ENCODE data around the gene TES. TPM values are rescaled to one million over a fixed set of nuclear protein-coding genes. Genes with fewer than 3 reads are reported as not detected.

The TES gene
- total and polyA plus RNA-seq, 2 of the 13 experiments (the other 11 are each of a cell fraction or from before 2014, with no cell fraction given): 21.6 to 23.0 TPM

GRCh38 chr7:116200963-116201362 is 9.4 kb upstream of the TES start:
- intact Hi-C loops (cut with micrococcal nuclease; ENCODE audit: unreplicated experiment) (no loop called here), in situ Hi-C loops (cut with HindIII; ENCODE audit: extremely low pct_ligation_motif_present, low pct_unique_long_range_greater_than_20kb) (no loop called here)
- Histone ChIP-seq H3K27me3 (ENCODE audit: control insufficient read depth in 1 of 2, insufficient read depth in 2 of 2, low read length in 2 of 2) (no peaks in the 10 kb centered on the region), H3K4me2 (ENCODE audit: low read depth, low read length) (no peak overlapping the region), H3K4me1 (ENCODE audit: insufficient read depth, low read length) (no peaks in the 10 kb centered on the region), H3K79me2 (ENCODE audit: insufficient read depth, low read length) (no peaks in the 10 kb centered on the region), H3K4me3 (replicated peaks in 1 of 3; ENCODE audit: insufficient read depth in 1 of 3, low read depth in 2 of 3, low read length in 3 of 3) (no peak overlapping the region), H3K9ac (ENCODE audit: insufficient read depth, low read depth, low read length) (no peak overlapping the region), H3K36me3 (replicated peaks in 1 of 2; ENCODE audit: control insufficient read depth in 1 of 2, insufficient read depth in 2 of 2, low read length in 2 of 2) (no peaks in the 10 kb centered on the region), H3K9me3 (ENCODE audit: low read length) (no peaks in the 10 kb centered on the region), H4K20me1 (ENCODE audit: insufficient read depth, low read length) (no peaks in the 10 kb centered on the region), H2AFZ (ENCODE audit: low read length) (no peak overlapping the region), H3K27ac (ENCODE audit: extremely low read length, insufficient read depth, low read length) (no peak overlapping the region)
- TF ChIP-seq IKZF4 (CRISPR knock-in tag; IDR thresholded peaks at IDR 0.05; ENCODE audit: borderline replicate concordance, low read depth, not compliant biosample characterization): no peak
- TF ChIP-seq KDM5A (IDR thresholded peaks at IDR 0.05; ENCODE audit: borderline replicate concordance, low read length): no peak
- TF ChIP-seq POLR2A (IDR thresholded peaks at IDR 0.05; ENCODE audit: insufficient read depth in 1 of 2, low read depth in 2 of 2, low read length in 2 of 2): no peak
- no peak for TF ChIP-seq MXD3 (CRISPR knock-in tag; IDR thresholded peaks at IDR 0.05)
- no peak for TF ChIP-seq NR2F2 (IDR thresholded peaks at IDR 0.05; ENCODE audit: borderline replicate concordance, low read depth)
- TF ChIP-seq MYPOP (CRISPR knock-in tag; IDR thresholded peaks at IDR 0.05): no peak
- TF ChIP-seq MXD1 (CRISPR knock-in tag; IDR thresholded peaks at IDR 0.05): no peak
- no peak for TF ChIP-seq RBAK (CRISPR knock-in tag; IDR thresholded peaks at IDR 0.05)
- TF ChIP-seq FOXK1 (CRISPR knock-in tag; IDR thresholded peaks at IDR 0.05; ENCODE audit: borderline replicate concordance, low read depth): no peak
- TF ChIP-seq SOX6 (IDR thresholded peaks at IDR 0.05): no peak
- TF ChIP-seq SOX6 (CRISPR knock-in tag; IDR thresholded peaks at IDR 0.05): no peak
- TF ChIP-seq U2AF1 (optimal IDR thresholded peaks at IDR 0.05; ENCODE audit: low read depth, low read length): no peak
- TF ChIP-seq EZH2 (conservative IDR thresholded peaks at IDR 0.05; ENCODE audit: low read depth, low read length): no peak
- no peak for TF ChIP-seq NBN (conservative IDR thresholded peaks at IDR 0.05)
- no peak for TF ChIP-seq MLXIP (CRISPR knock-in tag; IDR thresholded peaks at IDR 0.05; ENCODE audit: borderline replicate concordance)
- TF ChIP-seq ZSCAN25 (CRISPR knock-in tag; IDR thresholded peaks at IDR 0.05): no peak
- no peak for TF ChIP-seq ZSCAN5A (CRISPR knock-in tag; IDR thresholded peaks at IDR 0.05; ENCODE audit: borderline replicate concordance)
- TF ChIP-seq PHF8 (CRISPR knock-in tag; IDR thresholded peaks at IDR 0.05): no peak
- no peak for TF ChIP-seq HES4 (CRISPR knock-in tag; IDR thresholded peaks at IDR 0.05; ENCODE audit: borderline replicate concordance)
- no peak for TF ChIP-seq IRF1 (CRISPR knock-in tag; IDR thresholded peaks at IDR 0.05; ENCODE audit: low read depth)
- BruUV-seq (replicated peaks): no TSS peak
- DNase-seq (ENCODE audit: low spot score): no peak
- no peak for ATAC-seq
- 0% methylated on average over 1 of the region's 1 CpG for WGBS (ENCODE audit: low lambda C conversion rate)
- POLR2A ChIA-PET: interaction anchor here (1.2 kb wide), 1 partner anchor 10 kb away, joined by 5 read pairs; the partner anchor contains the start of gene TES
- CTCF ChIA-PET (ENCODE audit: low intra/inter-chr PET ratio, low total read pairs): no interaction called here
- no peak for FAIRE-seq

Data from HepG2 (cell line).